Activated CD8-positive, alpha-beta memory T cell treated with anti-CD3 and anti-CD28 coated beads, Interleukin-2, amount 10 ng/mL, durations not matched to agents 7 days and 5 days (primary cell): ENCODE results near the gene CHTOP. TPM values are rescaled to one million over a fixed set of nuclear protein-coding genes. Genes with fewer than 3 reads are reported as not detected.
"Not testable (repeated sequence)": the region's sequence is repeated elsewhere in the genome, so short reads cannot be mapped to it uniquely, and the experiment has no call there.

Experiments
- ATAC-seq: fragments of 150-1000 bp; cut with Tn5 transposase; one replicate; pipeline ENCODE4 v1.10.0; 2021; ENCODE audit warnings: moderate library complexity
- CTCF ChIA-PET: fragments of 350-600 bp; sonication (Branson Sonifier 250); formaldehyde crosslinking; loops from one replicate; lab custom pipeline; 2021; ENCODE audit warnings: antibody characterized with exemption; lab: Charles Lee
- DNase-seq: peaks from one replicate; pipeline ENCODE4 v3.0.0-alpha.2; 2020
- H3K27ac Mint-ChIP-seq: one replicate; pipeline ENCODE4 v1.8.0; 2021; ENCODE audit warnings: mild to moderate bottlenecking, mixed read lengths
- H3K27me3 Mint-ChIP-seq: one replicate; pipeline ENCODE4 v1.8.0; 2021; ENCODE audit warnings: mixed read lengths
- H3K36me3 Mint-ChIP-seq: one replicate; pipeline ENCODE4 v1.8.0; 2021; ENCODE audit warnings: mild to moderate bottlenecking, mixed read lengths
- H3K4me1 Mint-ChIP-seq: one replicate; pipeline ENCODE4 v1.8.0; 2021; ENCODE audit warnings: mixed read lengths
- H3K4me3 Mint-ChIP-seq: one replicate; pipeline ENCODE4 v1.8.0; 2021; ENCODE audit warnings: mild to moderate bottlenecking, moderate library complexity, mixed read lengths
- H3K9me3 Mint-ChIP-seq: one replicate; pipeline ENCODE4 v1.8.0; 2022; ENCODE audit warnings: low read depth, mixed read lengths
- total RNA-seq, 2 experiments: library from RNA; stranded (reverse); gene quantifications; one replicate each; pipeline ENCODE4 v1.2.3, GENCODE V29; 2021

Gene CHTOP, protein sequence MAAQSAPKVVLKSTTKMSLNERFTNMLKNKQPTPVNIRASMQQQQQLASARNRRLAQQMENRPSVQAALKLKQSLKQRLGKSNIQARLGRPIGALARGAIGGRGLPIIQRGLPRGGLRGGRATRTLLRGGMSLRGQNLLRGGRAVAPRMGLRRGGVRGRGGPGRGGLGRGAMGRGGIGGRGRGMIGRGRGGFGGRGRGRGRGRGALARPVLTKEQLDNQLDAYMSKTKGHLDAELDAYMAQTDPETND
- 10 to 100 TPM; 83.8 to 89.1 TPM for total RNA-seq

DNA sequence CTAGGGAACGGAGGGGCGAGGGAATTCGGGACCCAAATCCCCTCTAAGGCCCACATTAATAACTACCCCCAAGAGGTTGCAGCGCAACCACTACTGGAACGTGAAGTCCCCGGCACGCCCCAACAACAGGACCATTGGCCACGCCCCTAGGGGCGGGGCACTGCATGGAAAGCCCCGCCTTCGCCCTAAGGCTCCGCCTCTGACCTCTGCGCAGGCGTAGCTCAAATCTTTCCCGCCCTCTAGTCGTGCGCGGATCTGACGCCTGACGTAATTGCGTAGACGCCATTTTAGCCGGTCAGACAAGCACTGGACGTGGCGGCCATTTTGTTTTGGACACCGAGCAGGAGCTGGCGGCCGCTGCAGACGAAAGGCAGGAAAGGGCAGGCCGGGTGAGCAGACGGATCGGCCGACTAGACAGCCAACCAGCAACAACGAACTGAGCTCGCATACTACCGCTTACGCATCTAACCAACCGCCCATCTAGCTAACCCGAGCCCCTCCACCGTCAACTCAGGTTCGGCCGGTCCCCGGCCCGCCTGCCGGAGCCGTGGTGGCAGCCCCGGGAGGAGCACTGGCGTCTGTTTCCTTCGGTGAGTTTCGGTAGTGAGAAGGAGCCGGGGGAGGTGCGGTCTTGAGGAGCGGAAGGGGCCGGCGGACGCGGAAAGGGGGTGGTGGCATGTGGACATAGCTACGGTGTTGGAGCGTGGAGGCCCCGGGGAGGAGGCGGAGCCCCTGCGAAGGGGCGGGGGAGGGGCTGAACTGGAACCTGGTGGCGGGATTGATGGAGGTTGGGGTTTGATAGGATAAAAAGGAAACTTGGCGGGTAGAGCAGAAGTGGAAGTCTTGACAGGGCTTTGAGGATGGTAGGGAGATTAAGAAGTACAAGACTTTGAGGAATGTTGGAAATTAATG, at the start of gene CHTOP:
Gene CHTOP, plus strand, starts transcription at position 313 of the 912 bp plus-strand sequence. CDS start 2,523 bp downstream, outside the sequence.
- Mint-ChIP-seq H3K27me3 (no peaks in the 10 kb centered on the region), H3K36me3 (peaks cover 38% of the 10 kb centered on the region), H3K9me3 (no peaks in the 10 kb centered on the region), H3K27ac (peak within 1 kb of the TSS; percentile 100), H3K4me3 (peak within 1 kb of the TSS; percentile 99), H3K4me1 (peaks cover 42% of the 10 kb centered on the region)
- ATAC-seq: peak; percentile 92
- CTCF ChIA-PET: interaction anchor here (1.1 to 3.6 kb wide), 18 partner anchors 9 to 353 kb away, joined by 3 to 26 read pairs (median 6); partner anchors contain the start of genes S100A4, S100A5 and S100A6
- DNase-seq: peak; percentile 99

DNA sequence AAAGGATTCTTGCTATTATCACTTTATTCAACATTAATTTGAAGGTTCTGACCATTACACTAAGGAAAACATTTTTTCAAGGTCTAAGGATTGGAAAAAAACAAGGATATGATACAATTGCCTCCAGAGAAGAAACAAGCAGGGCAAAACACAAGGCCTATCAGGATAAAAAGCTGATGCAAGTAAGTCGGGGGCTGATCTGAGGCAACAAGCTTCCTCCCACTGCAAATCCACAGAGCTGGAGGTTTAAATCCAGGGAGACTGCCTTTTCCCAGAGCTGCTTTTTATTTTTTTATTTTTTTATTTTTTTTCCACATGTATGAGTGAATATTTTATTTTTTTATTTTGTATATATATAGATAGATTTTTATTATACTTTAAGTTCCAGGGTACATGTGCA, 48.9 kb upstream of the CHTOP start:
- Mint-ChIP-seq H3K36me3 (no peaks in the 10 kb centered on the region), H3K4me3 (no peak overlapping the region), H3K27me3 (peaks cover 19% of the 10 kb centered on the region), H3K9me3 (no peaks in the 10 kb centered on the region), H3K27ac (no peak overlapping the region), H3K4me1 (no peaks in the 10 kb centered on the region)
- CTCF ChIA-PET: interaction anchor here (0.6 to 1.6 kb wide), 3 partner anchors 11 to 340 kb away, joined by 3 to 5 read pairs (median 3); no protein-coding TSS in a partner anchor
- ATAC-seq (no peak), DNase-seq (no peak)

DNA sequence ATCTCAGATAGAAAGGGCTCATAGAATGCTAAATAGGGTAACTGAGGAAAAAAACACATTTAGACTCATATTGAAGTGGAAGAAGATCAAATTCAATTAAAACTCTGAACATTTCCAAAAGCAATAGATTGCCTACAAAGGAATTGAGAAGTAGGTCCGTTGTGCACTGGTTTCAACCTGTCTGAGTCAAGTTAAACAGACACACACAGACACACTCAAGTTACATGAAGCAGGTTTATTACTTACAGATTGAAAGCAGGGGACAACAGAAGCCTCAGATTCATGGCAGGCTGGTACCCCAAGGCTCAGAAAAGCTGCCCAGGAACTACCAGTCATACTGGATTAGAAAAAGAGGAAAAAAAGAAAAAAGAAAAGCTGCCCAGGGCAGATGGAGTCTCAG, 47.5 kb upstream of the CHTOP start:
- ATAC-seq: no peak
- no peaks in the 10 kb centered on the region for H3K36me3 Mint-ChIP-seq
- CTCF ChIA-PET: interaction anchor here (0.7 to 1.6 kb wide), 3 partner anchors 9 to 65 kb away, joined by 3 read pairs; partner anchors contain the start of gene S100A1
- H3K9me3 Mint-ChIP-seq: no peaks in the 10 kb centered on the region
- H3K27me3 Mint-ChIP-seq: peaks cover 19% of the 10 kb centered on the region
- H3K4me1 Mint-ChIP-seq: no peaks in the 10 kb centered on the region
- no peak overlapping the region for H3K4me3 Mint-ChIP-seq
- no peak overlapping the region for H3K27ac Mint-ChIP-seq
- DNase-seq: no peak

DNA sequence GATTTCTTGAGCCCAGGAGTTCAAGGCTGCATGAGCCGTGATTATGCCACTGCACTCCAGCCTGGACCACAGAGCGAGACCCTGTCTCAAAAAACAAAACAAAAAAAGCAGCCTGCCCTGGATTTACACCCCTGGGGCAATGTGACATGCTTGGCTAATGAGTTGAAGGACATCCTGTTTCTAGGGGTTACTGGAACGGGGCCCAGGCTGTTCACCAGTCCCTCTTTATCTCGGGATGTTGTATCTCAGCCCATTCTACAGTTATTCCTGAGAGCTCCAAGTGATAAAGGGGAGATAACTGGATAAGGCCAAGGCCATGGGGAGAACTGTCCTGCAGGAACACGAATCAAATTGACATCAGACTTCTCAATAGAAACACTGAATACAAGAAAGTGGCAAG, 46.6 kb upstream of the CHTOP start:
- no peaks in the 10 kb centered on the region for H3K9me3 Mint-ChIP-seq
- H3K27me3 Mint-ChIP-seq: peaks cover 19% of the 10 kb centered on the region
- H3K4me3 Mint-ChIP-seq: no peak overlapping the region
- H3K27ac Mint-ChIP-seq: no peak overlapping the region
- ATAC-seq: no peak
- no peaks in the 10 kb centered on the region for H3K4me1 Mint-ChIP-seq
- H3K36me3 Mint-ChIP-seq: no peaks in the 10 kb centered on the region
- DNase-seq: no peak
- CTCF ChIA-PET: interaction anchor here (0.9 kb wide), 1 partner anchor 77 kb away, joined by 3 read pairs; no protein-coding TSS in a partner anchor

DNA sequence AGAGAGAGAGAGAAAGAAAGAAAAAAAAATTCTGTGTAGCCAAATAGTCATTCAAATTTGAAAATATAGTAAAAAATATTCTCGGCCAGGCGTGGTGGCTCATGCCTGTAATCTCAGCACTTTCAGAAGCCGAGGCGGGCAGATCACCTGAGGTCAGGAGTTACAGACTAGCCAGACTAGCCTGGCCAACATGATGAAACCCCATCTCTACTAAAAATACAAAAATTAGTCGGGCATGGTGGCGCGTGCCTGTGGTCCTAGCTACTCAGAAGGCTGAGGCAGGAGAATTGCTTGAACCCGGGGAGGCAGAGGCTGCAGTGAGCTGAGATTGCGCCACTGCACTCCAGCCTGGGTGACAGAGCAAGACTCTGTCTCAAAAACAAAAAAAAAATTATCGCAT, 45.8 kb upstream of the CHTOP start:
- H3K9me3 Mint-ChIP-seq, H3K4me1 Mint-ChIP-seq, H3K27ac Mint-ChIP-seq, DNase-seq, H3K36me3 Mint-ChIP-seq, CTCF ChIA-PET, ATAC-seq, H3K4me3 Mint-ChIP-seq: not testable (repeated sequence)
- peaks cover 19% of the 10 kb centered on the region for H3K27me3 Mint-ChIP-seq

DNA sequence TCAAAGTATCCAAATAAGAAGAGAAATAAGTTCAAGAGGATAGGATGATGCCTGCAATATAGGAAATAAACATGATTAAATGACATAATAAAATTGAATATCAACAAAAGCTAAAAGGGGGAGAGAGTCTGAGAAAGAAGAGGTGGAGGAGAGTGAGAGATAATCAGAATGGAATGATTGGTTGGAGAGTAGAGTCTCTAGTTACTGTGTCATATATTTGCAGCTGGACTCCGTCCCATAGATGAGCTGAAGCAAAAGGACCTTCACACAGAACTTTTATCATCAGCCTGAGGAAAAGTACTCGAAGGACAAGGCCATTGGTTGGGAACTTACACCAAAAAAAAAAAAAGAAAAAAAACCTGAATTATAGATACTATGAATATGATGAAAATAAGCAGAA, 45.4 kb upstream of the CHTOP start:
- no peaks in the 10 kb centered on the region for H3K36me3 Mint-ChIP-seq
- no peak overlapping the region for H3K27ac Mint-ChIP-seq
- ATAC-seq (no peak), DNase-seq (no peak)
- CTCF ChIA-PET: no interaction called here
- no peaks in the 10 kb centered on the region for H3K9me3 Mint-ChIP-seq
- H3K4me1 Mint-ChIP-seq: no peaks in the 10 kb centered on the region
- peaks cover 19% of the 10 kb centered on the region for H3K27me3 Mint-ChIP-seq
- H3K4me3 Mint-ChIP-seq: no peak overlapping the region

GRCh38 chr1:153592748-153593147, 41.1 kb upstream of the CHTOP start:
- no peaks in the 10 kb centered on the region for H3K9me3 Mint-ChIP-seq
- peaks cover 3% of the 10 kb centered on the region for H3K4me1 Mint-ChIP-seq
- no peaks in the 10 kb centered on the region for H3K36me3 Mint-ChIP-seq
- DNase-seq (no peak), ATAC-seq (no peak)
- CTCF ChIA-PET: interaction anchor here (0.9 kb wide), 1 partner anchor 97 kb away, joined by 3 read pairs; no protein-coding TSS in a partner anchor
- H3K4me3 Mint-ChIP-seq: no peak overlapping the region
- H3K27ac Mint-ChIP-seq: no peak overlapping the region
- peaks cover 1% of the 10 kb centered on the region for H3K27me3 Mint-ChIP-seq

GRCh38 chr1:153597206-153597605, 36.7 kb upstream of the CHTOP start:
- ATAC-seq: peak; percentile 27
- no peaks in the 10 kb centered on the region for H3K27me3 Mint-ChIP-seq
- no peaks in the 10 kb centered on the region for H3K9me3 Mint-ChIP-seq
- CTCF ChIA-PET: interaction anchor here (1.2 kb wide), 1 partner anchor 25 kb away, joined by 4 read pairs; no protein-coding TSS in a partner anchor
- DNase-seq: no peak
- no peaks in the 10 kb centered on the region for H3K36me3 Mint-ChIP-seq
- H3K4me1 Mint-ChIP-seq: peaks cover 11% of the 10 kb centered on the region
- H3K27ac Mint-ChIP-seq: no peak overlapping the region
- no peak overlapping the region for H3K4me3 Mint-ChIP-seq

DNA sequence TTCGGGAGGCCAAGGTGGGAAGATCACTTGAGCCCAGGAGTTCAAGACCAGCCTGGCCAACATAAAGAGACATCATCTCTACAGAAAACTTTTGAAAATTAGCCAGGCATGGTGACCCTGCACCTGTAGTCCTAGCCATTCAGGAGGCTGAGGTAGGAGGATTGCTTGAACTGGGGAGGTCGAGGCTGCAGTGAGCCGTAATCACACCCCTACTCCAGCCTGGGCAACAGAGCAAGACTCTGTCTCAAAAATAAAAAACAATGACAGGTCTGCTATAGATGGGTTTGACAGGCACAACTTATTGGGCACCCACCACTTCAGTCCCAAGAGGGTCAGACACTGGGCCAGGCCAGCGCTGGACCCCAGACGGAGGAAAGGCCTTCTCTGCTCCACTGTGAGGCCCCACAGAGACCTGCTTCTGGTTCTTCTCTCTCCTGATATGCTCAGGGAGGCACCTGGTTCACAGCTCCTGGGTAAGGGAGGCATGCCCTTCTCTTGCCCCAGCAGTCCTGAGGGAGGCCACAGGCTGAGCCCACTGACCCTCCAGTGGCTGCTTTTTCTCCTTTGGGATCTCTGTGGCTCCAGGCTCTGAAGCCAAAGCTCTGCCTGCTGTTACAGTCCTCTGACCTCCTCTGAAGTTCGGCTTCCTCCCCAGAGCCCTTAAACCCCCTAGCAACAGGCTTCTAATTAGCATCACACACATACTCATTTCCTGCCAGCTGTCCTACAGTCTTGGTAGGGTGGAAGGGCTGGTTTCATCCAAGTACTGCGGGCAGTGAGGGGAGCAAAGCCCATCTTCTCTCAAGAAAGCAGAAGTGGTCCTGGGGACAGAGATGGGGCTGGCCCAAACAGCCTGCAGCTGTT, 35.3 kb upstream of the CHTOP start:
- Mint-ChIP-seq H3K36me3 (no peaks in the 10 kb centered on the region), H3K9me3 (no peaks in the 10 kb centered on the region), H3K27ac (no peak overlapping the region), H3K27me3 (no peaks in the 10 kb centered on the region), H3K4me1 (peaks cover 14% of the 10 kb centered on the region), H3K4me3 (no peak overlapping the region)
- peak; percentile 46 for DNase-seq
- CTCF ChIA-PET: interaction anchor here (1.2 kb wide), 1 partner anchor 26 kb away, joined by 4 read pairs; no protein-coding TSS in a partner anchor
- ATAC-seq: peak; percentile 80

DNA sequence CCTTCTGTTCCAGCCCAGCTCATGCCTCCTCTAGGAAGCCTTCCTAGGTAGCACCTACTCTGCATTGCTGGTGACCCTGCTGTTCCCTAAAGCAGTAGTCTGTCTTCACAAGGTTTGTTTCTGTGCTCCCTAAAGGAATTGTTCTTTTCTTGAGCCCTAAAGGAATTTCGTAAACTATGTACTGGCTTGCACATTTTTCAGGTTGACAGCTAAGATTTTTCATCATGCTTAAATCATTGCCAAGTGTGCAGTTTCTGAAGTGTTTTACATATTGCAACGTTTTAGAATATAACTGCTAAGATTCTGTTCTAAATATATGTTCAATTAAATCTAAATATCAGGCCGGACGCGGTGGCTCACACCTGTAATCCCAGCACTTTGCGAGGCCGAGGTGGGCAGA, 34.0 kb upstream of the CHTOP start:
- Mint-ChIP-seq H3K27me3 (no peaks in the 10 kb centered on the region), H3K9me3 (no peaks in the 10 kb centered on the region), H3K27ac (no peak overlapping the region), H3K36me3 (no peaks in the 10 kb centered on the region), H3K4me1 (peaks cover 14% of the 10 kb centered on the region), H3K4me3 (no peak overlapping the region)
- DNase-seq: no peak
- ATAC-seq: no peak
- CTCF ChIA-PET: no interaction called here

- H3K4me1 Mint-ChIP-seq: peaks cover 11% of the 10 kb centered on the region
- no peaks in the 10 kb centered on the region for H3K27me3 Mint-ChIP-seq
- DNase-seq (no peak), ATAC-seq (no peak)
- CTCF ChIA-PET: interaction anchor here (1.8 kb wide), 1 partner anchor 71 kb away, joined by 6 read pairs; no protein-coding TSS in a partner anchor
- no peaks in the 10 kb centered on the region for H3K9me3 Mint-ChIP-seq
- H3K36me3 Mint-ChIP-seq: no peaks in the 10 kb centered on the region
- no peak overlapping the region for H3K4me3 Mint-ChIP-seq
- no peak overlapping the region for H3K27ac Mint-ChIP-seq
These were observed 31.1 kb upstream of the CHTOP start for GRCh38 chr1:153602749-153603148.

DNA sequence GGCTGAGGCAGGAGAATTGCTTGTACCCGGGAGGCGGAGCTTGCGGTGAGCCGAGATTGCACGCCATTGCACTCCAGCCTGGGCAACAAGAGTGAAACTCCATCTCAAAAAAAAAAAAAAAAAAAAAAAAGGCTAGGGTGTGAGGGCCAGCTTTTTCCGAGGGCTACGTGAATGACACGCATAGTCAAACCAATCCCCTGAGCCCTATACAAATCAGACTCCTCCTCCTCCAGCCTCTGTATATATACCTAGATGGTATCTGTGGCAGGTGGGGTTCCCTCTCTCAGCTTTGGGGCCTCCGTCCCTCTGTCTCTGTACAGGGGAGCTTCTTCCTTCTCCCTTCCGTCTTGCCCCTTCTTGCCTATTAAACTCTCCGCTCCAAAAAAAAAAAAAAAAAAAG, 27.7 kb upstream of the CHTOP start:
- H3K9me3 Mint-ChIP-seq: no peaks in the 10 kb centered on the region
- CTCF ChIA-PET: interaction anchor here (1.3 kb wide), 1 partner anchor 27 kb away, joined by 4 read pairs; the partner anchor contains the start of gene CHTOP
- no peaks in the 10 kb centered on the region for H3K36me3 Mint-ChIP-seq
- H3K27ac Mint-ChIP-seq: no peak overlapping the region
- ATAC-seq: no peak
- no peak overlapping the region for H3K4me3 Mint-ChIP-seq
- H3K27me3 Mint-ChIP-seq: no peaks in the 10 kb centered on the region
- H3K4me1 Mint-ChIP-seq: peaks cover 3% of the 10 kb centered on the region
- DNase-seq: no peak
